ENCODE data around the gene HMGXB3. TPM values are rescaled to one million over a fixed set of nuclear protein-coding genes. Genes with fewer than 3 reads are reported as not detected.

The HMGXB3 gene
- total and polyA plus RNA-seq, 2 of the 13 experiments (the other 11 are each of a cell fraction or from before 2014, with no cell fraction given) = 18.8 to 23.8 TPM

GRCh38 chr5:150000256-150000989, at the start of gene HMGXB3, which contains the start of gene TIGD6 (continued):
- TF ChIP-seq, protein P1, sequence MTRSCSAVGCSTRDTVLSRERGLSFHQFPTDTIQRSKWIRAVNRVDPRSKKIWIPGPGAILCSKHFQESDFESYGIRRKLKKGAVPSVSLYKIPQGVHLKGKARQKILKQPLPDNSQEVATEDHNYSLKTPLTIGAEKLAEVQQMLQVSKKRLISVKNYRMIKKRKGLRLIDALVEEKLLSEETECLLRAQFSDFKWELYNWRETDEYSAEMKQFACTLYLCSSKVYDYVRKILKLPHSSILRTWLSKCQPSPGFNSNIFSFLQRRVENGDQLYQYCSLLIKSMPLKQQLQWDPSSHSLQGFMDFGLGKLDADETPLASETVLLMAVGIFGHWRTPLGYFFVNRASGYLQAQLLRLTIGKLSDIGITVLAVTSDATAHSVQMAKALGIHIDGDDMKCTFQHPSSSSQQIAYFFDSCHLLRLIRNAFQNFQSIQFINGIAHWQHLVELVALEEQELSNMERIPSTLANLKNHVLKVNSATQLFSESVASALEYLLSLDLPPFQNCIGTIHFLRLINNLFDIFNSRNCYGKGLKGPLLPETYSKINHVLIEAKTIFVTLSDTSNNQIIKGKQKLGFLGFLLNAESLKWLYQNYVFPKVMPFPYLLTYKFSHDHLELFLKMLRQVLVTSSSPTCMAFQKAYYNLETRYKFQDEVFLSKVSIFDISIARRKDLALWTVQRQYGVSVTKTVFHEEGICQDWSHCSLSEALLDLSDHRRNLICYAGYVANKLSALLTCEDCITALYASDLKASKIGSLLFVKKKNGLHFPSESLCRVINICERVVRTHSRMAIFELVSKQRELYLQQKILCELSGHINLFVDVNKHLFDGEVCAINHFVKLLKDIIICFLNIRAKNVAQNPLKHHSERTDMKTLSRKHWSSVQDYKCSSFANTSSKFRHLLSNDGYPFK (CRISPR knock-in tag; IDR thresholded peaks at IDR 0.05; ENCODE audit: borderline replicate concordance) = peak; percentile 96
- TF ChIP-seq ZNF891 (CRISPR knock-in tag; IDR thresholded peaks at IDR 0.05) (peak; percentile 1), NFYB (CRISPR knock-in tag; IDR thresholded peaks at IDR 0.05) (peak; percentile 12; the same call in 1 of the 2 replicates), TFDP1 (CRISPR knock-in tag; IDR thresholded peaks at IDR 0.05; ENCODE audit: borderline replicate concordance) (peak; percentile 56; the same call in 1 of the 2 replicates), MTF2 (CRISPR knock-in tag; IDR thresholded peaks at IDR 0.05; ENCODE audit: borderline replicate concordance) (peak; percentile 46; the same call in 1 of the 2 replicates), TBX2 (CRISPR knock-in tag; IDR thresholded peaks at IDR 0.05; ENCODE audit: borderline replicate concordance) (peak; percentile 80), NCOA1 (CRISPR knock-in tag; IDR thresholded peaks at IDR 0.05) (no peak), FOSL2 (CRISPR knock-in tag; IDR thresholded peaks at IDR 0.05) (peak; percentile 58; the same call in 1 of the 2 replicates), ATF7-NPFF (CRISPR knock-in tag; IDR thresholded peaks at IDR 0.05; ENCODE audit: low read depth) (peak; percentile 94), THYN1 (CRISPR knock-in tag; IDR thresholded peaks at IDR 0.05; ENCODE audit: borderline replicate concordance, low read depth) (no peak), ZNF616 (CRISPR knock-in tag; IDR thresholded peaks at IDR 0.05; ENCODE audit: low read depth) (peak; percentile 68), ZNF740 (CRISPR knock-in tag; IDR thresholded peaks at IDR 0.05) (no peak), ZFP91 (CRISPR knock-in tag; IDR thresholded peaks at IDR 0.05; ENCODE audit: borderline replicate concordance) (peak; percentile 95), NR0B2 (CRISPR knock-in tag; IDR thresholded peaks at IDR 0.05) (0 out of 2 replicates have a peak, but pooled peaks have one; percentile 38), SATB2 (CRISPR knock-in tag; IDR thresholded peaks at IDR 0.05) (no peak), CHCHD3 (CRISPR knock-in tag; IDR thresholded peaks at IDR 0.05) (peak; percentile 86; the same call in 1 of the 2 replicates), ZEB1 (IDR thresholded peaks at IDR 0.05; ENCODE audit: insufficient replicate concordance, low read depth) (peak; percentile 80)
- TF ChIP-seq, protein P2, sequence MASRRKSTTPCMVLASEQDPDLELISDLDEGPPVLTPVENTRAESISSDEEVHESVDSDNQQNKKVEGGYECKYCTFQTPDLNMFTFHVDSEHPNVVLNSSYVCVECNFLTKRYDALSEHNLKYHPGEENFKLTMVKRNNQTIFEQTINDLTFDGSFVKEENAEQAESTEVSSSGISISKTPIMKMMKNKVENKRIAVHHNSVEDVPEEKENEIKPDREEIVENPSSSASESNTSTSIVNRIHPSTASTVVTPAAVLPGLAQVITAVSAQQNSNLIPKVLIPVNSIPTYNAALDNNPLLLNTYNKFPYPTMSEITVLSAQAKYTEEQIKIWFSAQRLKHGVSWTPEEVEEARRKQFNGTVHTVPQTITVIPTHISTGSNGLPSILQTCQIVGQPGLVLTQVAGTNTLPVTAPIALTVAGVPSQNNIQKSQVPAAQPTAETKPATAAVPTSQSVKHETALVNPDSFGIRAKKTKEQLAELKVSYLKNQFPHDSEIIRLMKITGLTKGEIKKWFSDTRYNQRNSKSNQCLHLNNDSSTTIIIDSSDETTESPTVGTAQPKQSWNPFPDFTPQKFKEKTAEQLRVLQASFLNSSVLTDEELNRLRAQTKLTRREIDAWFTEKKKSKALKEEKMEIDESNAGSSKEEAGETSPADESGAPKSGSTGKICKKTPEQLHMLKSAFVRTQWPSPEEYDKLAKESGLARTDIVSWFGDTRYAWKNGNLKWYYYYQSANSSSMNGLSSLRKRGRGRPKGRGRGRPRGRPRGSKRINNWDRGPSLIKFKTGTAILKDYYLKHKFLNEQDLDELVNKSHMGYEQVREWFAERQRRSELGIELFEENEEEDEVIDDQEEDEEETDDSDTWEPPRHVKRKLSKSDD (CRISPR knock-in tag; IDR thresholded peaks at IDR 0.05; ENCODE audit: low read depth) = peak; percentile 57; the same call in 1 of the 2 replicates
